ENCODE measurements around the gene NEU4. TPM values are rescaled to one million over a fixed set of nuclear protein-coding genes. Genes with fewer than 3 reads are reported as not detected.
"Not testable (repeated sequence)": the region's sequence is repeated elsewhere in the genome, so short reads cannot be mapped to it uniquely, and the experiment has no call there.

Gene NEU4
- total and polyA plus RNA-seq, 7 donors: 0.36 to 66.1 (median 9.9) TPM; not detected in 1

DNA sequence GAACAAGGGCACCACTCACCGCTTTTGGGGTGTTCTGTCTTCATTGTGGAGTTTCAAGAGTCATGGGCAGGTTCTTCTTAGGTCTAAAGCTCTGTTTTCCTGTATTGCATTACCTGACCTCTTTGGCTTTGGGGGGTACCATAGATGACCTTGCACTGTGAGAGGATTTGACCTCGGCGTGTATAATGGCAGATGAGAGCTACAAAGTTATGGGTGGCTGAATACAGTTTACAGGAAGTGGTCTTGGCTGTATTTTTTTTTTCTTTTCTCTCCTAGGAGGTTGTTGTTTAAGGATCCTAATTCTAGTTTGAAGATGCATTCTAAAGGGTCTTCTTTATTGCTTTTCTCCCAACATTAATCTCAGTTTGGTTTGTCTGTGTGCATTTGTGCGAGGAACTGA lies 20.9 kb upstream of the NEU4 start:
- TF ChIP-seq POLR2AphosphoS5 (IDR thresholded peaks at IDR 0.05): no peak
- TF ChIP-seq POLR2A (IDR thresholded peaks at IDR 0.05): no peak
- no peak for TF ChIP-seq CTCF (IDR thresholded peaks at IDR 0.05)
- TF ChIP-seq EP300 (IDR thresholded peaks at IDR 0.05): no peak
- no peak for DNase-seq
- Histone ChIP-seq H3K4me3 (no peak overlapping the region), H3K36me3 (no peaks in the 10 kb centered on the region), H3K27ac (no peak overlapping the region), H3K4me1 (no peaks in the 10 kb centered on the region), H3K9me3 (no peaks in the 10 kb centered on the region), H3K27me3 (no peaks in the 10 kb centered on the region)
- intact Hi-C loops (cut with DNase I): no loop called here
- 80 to 83% methylated on average over 4 of the region's 4 CpGs for WGBS, 2 donors

DNA sequence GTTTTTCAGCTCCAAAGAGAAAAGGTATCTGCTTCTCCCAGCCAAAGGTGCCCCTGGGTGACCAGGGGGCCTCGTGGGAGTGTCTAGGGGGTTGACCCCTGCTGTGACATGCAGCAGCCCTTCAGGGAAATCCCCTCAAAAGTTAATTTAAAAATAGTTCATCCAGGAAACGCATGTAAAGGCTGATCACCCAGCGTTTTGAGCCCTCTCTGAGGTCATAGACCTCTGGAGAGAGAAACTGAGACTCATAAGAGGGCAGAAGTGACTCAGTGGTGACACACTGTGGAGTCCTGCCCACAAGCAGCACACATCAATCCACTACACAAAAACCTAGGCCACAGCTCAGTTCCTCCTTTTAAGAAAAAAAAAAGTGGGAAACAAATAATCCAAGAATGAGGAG lies 20.4 kb upstream of the NEU4 start:
- Histone ChIP-seq H3K4me1 (no peaks in the 10 kb centered on the region), H3K27me3 (no peaks in the 10 kb centered on the region), H3K4me3 (no peak overlapping the region), H3K9me3 (no peaks in the 10 kb centered on the region), H3K27ac (no peak overlapping the region), H3K36me3 (no peaks in the 10 kb centered on the region)
- intact Hi-C loops (cut with DNase I): no loop called here
- DNase-seq: no peak
- 13 to 34% methylated on average over 3 of the region's 3 CpGs for WGBS, 2 donors
- TF ChIP-seq POLR2A (IDR thresholded peaks at IDR 0.05): no peak
- TF ChIP-seq POLR2AphosphoS5 (IDR thresholded peaks at IDR 0.05): no peak
- TF ChIP-seq CTCF (IDR thresholded peaks at IDR 0.05): no peak
- no peak for TF ChIP-seq EP300 (IDR thresholded peaks at IDR 0.05)

- H3K36me3 ChIP-seq; H3K9me3 ChIP-seq; H3K27me3 ChIP-seq; H3K4me3 ChIP-seq; H3K4me1 ChIP-seq; intact Hi-C loops (cut with DNase I); H3K27ac ChIP-seq; DNase-seq: not testable (repeated sequence)
- WGBS, 2 donors: 14 to 69% methylated on average over 3 of the region's 3 CpGs
Observed at GRCh38 chr2:241791385-241791784, 17.6 kb upstream of the NEU4 start.

DNA sequence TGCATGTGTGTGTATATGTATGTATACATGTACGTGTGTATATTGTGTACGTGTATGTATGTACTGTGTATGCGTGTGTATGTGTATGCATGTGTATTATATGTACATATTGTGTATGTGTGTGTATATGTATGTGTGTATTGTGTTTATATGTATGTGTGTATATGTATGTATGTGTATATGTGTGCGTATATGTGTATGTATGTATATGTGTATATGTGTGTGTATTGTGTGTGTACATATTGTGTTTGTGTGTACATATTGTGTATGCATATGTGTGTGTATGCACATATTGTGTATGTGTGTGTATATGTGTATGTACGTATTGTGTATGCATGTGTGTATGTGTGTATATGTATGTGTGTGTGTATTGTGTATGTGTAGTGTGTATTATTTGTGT lies 15.6 kb upstream of the NEU4 start:
- intact Hi-C loops (cut with DNase I): no loop called here
- 91 to 95% methylated on average over 5 of the region's 5 CpGs for WGBS, 2 donors
- no peaks in the 10 kb centered on the region for H3K4me1 ChIP-seq

DNA sequence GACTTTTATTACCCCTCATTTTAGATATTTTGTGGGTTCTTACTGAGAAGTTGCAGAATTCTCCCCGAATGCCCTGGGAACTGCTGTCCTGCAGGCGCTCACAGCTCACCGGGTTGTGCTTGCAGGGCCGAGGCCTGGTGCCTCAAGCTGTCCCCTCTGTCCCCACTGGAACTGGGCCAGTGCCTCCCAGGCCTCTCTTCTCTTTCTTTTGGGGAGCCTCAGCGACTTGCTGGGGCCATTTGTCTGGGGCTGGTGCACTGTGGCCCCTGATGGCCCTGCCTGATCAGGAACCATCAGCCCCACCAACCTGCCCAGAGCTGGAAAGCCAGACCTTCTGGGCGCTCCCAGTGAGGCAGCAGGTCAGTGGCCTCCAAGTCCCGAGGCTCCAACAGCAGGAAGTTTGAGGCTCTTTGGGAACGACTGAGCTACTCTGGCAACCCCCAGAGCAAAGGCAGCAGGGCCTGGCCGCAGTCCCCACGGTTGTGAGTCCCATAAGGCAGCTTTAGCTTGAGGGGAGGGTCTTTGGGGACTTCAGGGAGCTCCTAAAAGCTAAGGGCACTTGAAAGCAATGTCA lies 14.7 kb upstream of the NEU4 start:
- intact Hi-C loops (cut with DNase I): no loop called here
- H3K27ac ChIP-seq: no peak overlapping the region
- no peak overlapping the region for H3K4me3 ChIP-seq
- TF ChIP-seq CTCF (IDR thresholded peaks at IDR 0.05) (no peak), POLR2AphosphoS5 (IDR thresholded peaks at IDR 0.05) (no peak), EP300 (IDR thresholded peaks at IDR 0.05) (no peak), POLR2A (IDR thresholded peaks at IDR 0.05) (no peak)
- no peaks in the 10 kb centered on the region for H3K9me3 ChIP-seq
- WGBS, 2 donors: 36 to 76% methylated on average over 10 of the region's 10 CpGs
- DNase-seq: no peak
- no peaks in the 10 kb centered on the region for H3K4me1 ChIP-seq
- H3K27me3 ChIP-seq: peaks cover 0 to 11% (median 0%) of the 10 kb centered on the region in 3 donors
- H3K36me3 ChIP-seq: no peaks in the 10 kb centered on the region

More for the DNA sequence above, 15.6 kb upstream of the NEU4 start:
- Histone ChIP-seq H3K27ac (no peak overlapping the region), H3K4me3 (no peak overlapping the region), H3K36me3 (no peaks in the 10 kb centered on the region), H3K9me3 (no peaks in the 10 kb centered on the region), H3K27me3 (peaks cover 0 to 8% (median 0%) of the 10 kb centered on the region in 3 donors)
- no peak for TF ChIP-seq EP300 (IDR thresholded peaks at IDR 0.05)
- TF ChIP-seq POLR2A (IDR thresholded peaks at IDR 0.05): no peak
- no peak for TF ChIP-seq POLR2AphosphoS5 (IDR thresholded peaks at IDR 0.05)
- TF ChIP-seq CTCF (IDR thresholded peaks at IDR 0.05): no peak
- no peak for DNase-seq

Data from sigmoid colon (tissue), 7 donors.